Measurements from ENCODE around the gene SLC38A6. TPM values are rescaled to one million over a fixed set of nuclear protein-coding genes. Genes with fewer than 3 reads are reported as not detected.

The SLC38A6 gene
- total and polyA plus RNA-seq, 10 of the 15 experiments (the other 5 are each of a cell fraction or from before 2014, with no cell fraction given): 2.0 to 7.0 (median 3.7) TPM

- TF ChIP-seq TARDBP (IDR thresholded peaks at IDR 0.05; ENCODE audit: borderline replicate concordance): no peak
- TF ChIP-seq USF2 (IDR thresholded peaks at IDR 0.05; ENCODE audit: borderline replicate concordance, low read depth, low read length): no peak
- no peak for TF ChIP-seq ETV6 (conservative IDR thresholded peaks at IDR 0.05 in 1 of 2, IDR thresholded peaks at IDR 0.05 in 1 of 2; ENCODE audit: borderline replicate concordance in 1 of 2, low read depth in 1 of 2)
- no peak for TF ChIP-seq KLF5 (IDR thresholded peaks at IDR 0.05; ENCODE audit: partially characterized antibody)
These were observed 61.2 kb downstream of the SLC38A6 start (continued) for GRCh38 chr14:61042220-61042619.

- no peak overlapping the region for H3K9ac ChIP-seq (ENCODE audit: control insufficient read depth, insufficient read depth, low read length)
- no peaks in the 10 kb centered on the region for H4K20me1 ChIP-seq (ENCODE audit: control insufficient read depth, insufficient read depth)
- DNase-seq (ENCODE audit: low read depth, low spot score): no peak
- no peaks in the 10 kb centered on the region for H3K36me3 ChIP-seq (ENCODE audit: control insufficient read depth in 2 of 2, insufficient read depth in 2 of 2, low read length in 1 of 2)
- in situ Hi-C loops (cut with MboI) (no loop called here), intact Hi-C loops (cut with micrococcal nuclease; ENCODE audit: unreplicated experiment) (no loop called here)
- BruUV-seq (replicated peaks): no TSS peak
- ChIA-PET POLR2A (interaction anchor here (0.5 kb wide), 1 partner anchor 1544 kb away, joined by 9 read pairs; no protein-coding TSS in a partner anchor), SMC1A (ENCODE audit: uncharacterized antibody, unreplicated experiment) (interaction anchor here (1.0 to 1.6 kb wide), 2 partner anchors 9 to 11 kb away, joined by 3 to 4 read pairs; no protein-coding TSS in a partner anchor), CTCF (interaction anchor here (0.6 to 1.6 kb wide), 4 partner anchors 13 to 385 kb away, joined by 3 to 5 read pairs (median 4); no protein-coding TSS in a partner anchor), RAD21 (ENCODE audit: unreplicated experiment) (no interaction called here)
- no peaks in the 10 kb centered on the region for H3K4me1 ChIP-seq (ENCODE audit: control insufficient read depth, insufficient read depth, low read length)
- H3K4me2 ChIP-seq (ENCODE audit: control insufficient read depth, insufficient read depth): no peak overlapping the region
- no peak overlapping the region for H3K27ac ChIP-seq (ENCODE audit: control insufficient read depth, insufficient read depth)
- FAIRE-seq: no peak
- no peak overlapping the region for H2AFZ ChIP-seq (ENCODE audit: control insufficient read depth, low read depth, low read length)
- ATAC-seq: no peak
- H3K27me3 ChIP-seq (replicated peaks in 1 of 2; ENCODE audit: control insufficient read depth in 2 of 2, insufficient read depth in 2 of 2, low read length in 1 of 2): no peaks in the 10 kb centered on the region
- H3K9me3 ChIP-seq (replicated peaks; ENCODE audit: control insufficient read depth, insufficient read depth, low read length): no peaks in the 10 kb centered on the region
- WGBS (ENCODE audit: insufficient coverage, insufficient replicate concordance, low lambda C conversion rate, missing lambda C conversion rate): 42% methylated on average over 1 of the region's 1 CpG
- H3K4me3 ChIP-seq: no peak overlapping the region
- no peaks in the 10 kb centered on the region for H3K79me2 ChIP-seq (ENCODE audit: control insufficient read depth, insufficient read depth, low read length)
- TF ChIP-seq RAD51 (IDR thresholded peaks at IDR 0.05) (no peak), BRCA1 (IDR thresholded peaks at IDR 0.05; ENCODE audit: low read depth, low read length) (no peak), PBX3 (IDR thresholded peaks at IDR 0.05; ENCODE audit: insufficient replicate concordance, low read depth, low read length) (no peak), EED (IDR thresholded peaks at IDR 0.05; ENCODE audit: low read depth) (no peak), ZZZ3 (IDR thresholded peaks at IDR 0.05; ENCODE audit: control insufficient read depth, insufficient read length, low read depth) (no peak), KAT2A (conservative IDR thresholded peaks at IDR 0.05; ENCODE audit: control insufficient read depth, low read depth, low read length) (no peak), BHLHE40 (IDR thresholded peaks at IDR 0.05; ENCODE audit: borderline replicate concordance in 1 of 2, low read depth in 2 of 2, low read length in 1 of 2) (no peak), ATF7 (IDR thresholded peaks at IDR 0.05; ENCODE audit: low read depth) (no peak), NBN (IDR thresholded peaks at IDR 0.05) (no peak), FOXK2 (IDR thresholded peaks at IDR 0.05) (no peak), E2F8 (IDR thresholded peaks at IDR 0.05; ENCODE audit: low read depth, partially characterized antibody) (no peak)
These were observed 62.5 kb downstream of the SLC38A6 start for GRCh38 chr14:61043506-61043905.
